Erythroblast (primary cell): ENCODE data around the gene TMEM52B.

Source experiments
- GATA1 ChIP-seq: IDR thresholded peaks from 2 replicates; pipeline ENCODE4 v1.6.1; 2011; ENCODE audit warnings: low read depth, mild to moderate bottlenecking, control low read depth, low read length, moderate library complexity
- POLR2A ChIP-seq: IDR thresholded peaks from 2 replicates; pipeline ENCODE4 v1.6.1; 2011; ENCODE audit warnings: mild to moderate bottlenecking, low read length

GRCh38 chr12:10184261-10184843 lies 5.5 kb downstream of the TMEM52B start:
- no peak for TF ChIP-seq POLR2A
- TF ChIP-seq GATA1, result no peak
